Suppressor macrophage (primary cell): ENCODE data around the gene SERGEF.
"Not testable (repeated sequence)": the region's sequence is repeated elsewhere in the genome, so short reads cannot be mapped to it uniquely, and the experiment has no call there.

Experiments used
- DNase-seq, 4 experiments: peaks; one replicate each; pipeline ENCODE4 v3.0.0-alpha.2; 2020 to 2022

The SERGEF gene

DNA sequence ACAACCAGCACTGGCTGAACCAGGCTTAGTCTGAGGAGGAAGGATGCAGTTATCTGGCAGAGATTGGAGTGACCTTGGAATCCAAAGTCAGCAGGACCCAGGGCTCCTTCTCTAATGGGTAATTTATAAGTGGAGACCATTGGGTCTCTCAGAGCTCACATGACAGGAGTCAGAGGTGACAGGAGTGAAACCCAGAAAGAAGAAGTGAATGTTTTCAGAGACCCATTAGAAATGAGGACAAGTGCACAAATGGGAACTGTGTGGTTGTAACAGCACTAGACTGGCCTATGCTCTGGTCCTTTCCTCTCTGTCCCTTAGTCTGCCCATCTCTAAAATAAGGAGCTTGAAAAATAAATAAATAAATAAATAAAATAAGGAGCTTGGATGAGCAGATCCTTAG, 107.4 kb downstream of the SERGEF start:
- peak in 2 of 4 experiments; percentile 6 to 8 for DNase-seq

DNA sequence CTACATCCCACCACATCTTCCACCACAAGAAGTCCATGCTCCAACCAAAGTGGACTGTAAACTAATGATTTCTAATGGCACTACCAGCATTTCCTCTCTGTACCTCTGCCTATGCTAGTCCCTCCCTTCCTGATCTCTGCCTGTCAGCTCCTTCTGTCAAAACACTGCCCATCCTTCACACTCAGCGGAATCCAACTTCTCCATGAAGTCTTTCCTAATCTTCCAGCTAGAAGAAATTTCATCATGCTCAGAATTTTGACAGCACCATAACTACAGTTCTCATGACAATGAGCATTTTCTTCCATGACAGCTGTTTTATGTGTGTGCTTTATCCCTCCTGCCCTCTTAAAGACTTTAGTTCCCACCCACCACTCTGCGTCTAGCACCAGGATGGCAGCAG, 111.4 kb downstream of the SERGEF start:
- DNase-seq: peak; percentile 27 to 59 (median 52)

- DNase-seq: no peak
Observed at GRCh38 chr11:17898782-17899181, 114.1 kb downstream of the SERGEF start.

- no peak for DNase-seq
Observed at GRCh38 chr11:17898071-17898470, 114.8 kb downstream of the SERGEF start.

DNA sequence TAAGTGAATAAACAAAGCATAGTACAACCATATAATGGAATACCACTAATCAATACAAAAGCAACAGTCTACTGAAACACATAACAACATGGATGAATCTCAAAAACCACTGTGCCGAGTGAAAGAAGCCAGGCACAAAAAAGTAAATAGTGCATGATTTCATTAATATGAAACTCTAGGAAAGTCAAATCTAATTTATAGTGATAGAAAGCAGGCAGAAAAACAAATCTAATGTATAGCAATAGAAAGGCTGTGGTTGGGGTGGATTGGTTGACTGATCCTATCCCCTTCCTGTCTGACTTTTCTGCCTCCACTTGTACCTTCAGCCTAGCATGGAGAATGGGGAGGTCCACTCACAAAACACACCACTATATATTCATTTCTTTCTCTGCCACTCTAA, 115.4 kb downstream of the SERGEF start:
- no peak for DNase-seq

DNA sequence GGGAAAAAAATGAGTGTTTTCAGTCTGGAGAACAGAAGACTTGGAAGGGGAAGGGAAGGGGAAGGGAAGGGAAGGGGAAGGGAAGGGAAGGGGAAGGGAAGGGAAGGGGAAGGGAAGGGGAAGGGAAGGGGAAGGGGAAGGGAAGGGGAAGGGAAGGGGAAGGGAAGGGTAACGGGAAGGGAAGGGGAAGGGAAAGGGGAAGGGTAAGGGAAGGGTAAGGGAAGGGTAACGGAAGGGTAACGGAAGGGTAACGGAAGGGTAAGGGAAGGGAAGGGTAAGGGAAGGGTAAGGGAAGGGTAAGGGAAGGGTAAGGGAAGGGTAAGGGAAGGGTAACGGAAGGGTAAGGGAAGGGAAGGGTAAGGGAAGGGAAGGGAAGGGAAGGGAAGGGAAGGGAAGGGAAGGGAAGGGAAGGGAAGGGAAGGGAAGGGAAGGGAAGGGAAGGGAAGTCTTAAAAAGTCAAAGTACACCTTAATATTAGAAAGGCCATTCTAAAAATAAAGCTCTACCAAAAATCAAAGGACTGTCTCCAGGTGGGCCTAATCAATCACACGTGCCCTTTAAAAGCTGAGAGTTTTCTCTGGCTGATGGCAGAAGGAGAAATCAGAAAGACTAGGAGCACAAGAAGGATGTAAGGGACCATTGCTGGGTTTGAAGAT, 116.2 kb downstream of the SERGEF start:
- not testable (repeated sequence) for DNase-seq

DNA sequence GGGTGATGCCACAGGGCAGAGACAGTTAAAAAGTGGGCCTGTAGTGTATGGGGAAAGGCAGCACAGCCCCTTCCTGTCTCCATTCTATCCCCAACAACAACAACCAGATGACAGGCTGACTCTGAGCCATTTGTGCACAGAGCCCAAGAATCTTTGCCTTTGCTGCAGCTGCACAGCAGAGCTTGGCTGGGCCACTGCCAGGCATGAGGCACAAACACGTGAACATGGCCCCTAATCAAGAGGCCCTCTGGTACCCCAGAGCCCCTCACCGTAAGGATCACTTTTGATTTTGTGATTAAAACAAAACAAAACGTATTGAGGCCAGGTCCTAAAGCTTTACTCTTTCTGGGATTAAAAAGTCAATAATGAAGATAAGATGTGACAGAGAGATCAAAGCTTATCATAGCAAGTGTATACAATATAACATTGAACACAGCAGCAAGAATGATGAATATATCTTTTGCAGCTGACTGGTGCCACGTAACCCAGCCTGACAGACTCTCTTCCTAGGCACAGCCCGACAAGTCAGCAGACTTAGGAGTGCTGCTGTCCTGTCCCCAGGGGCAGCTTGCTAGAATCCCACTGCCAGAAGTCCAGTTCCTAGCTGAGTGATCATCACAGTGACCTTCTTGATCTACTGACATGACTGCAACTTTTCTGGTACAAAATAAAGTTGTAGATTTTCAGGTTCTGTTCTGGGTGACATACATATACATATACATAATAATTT, 117.8 kb downstream of the SERGEF start:
- no peak for DNase-seq

GRCh38 chr11:17892409-17892808, 120.4 kb downstream of the SERGEF start:
- DNase-seq: no peak

DNA sequence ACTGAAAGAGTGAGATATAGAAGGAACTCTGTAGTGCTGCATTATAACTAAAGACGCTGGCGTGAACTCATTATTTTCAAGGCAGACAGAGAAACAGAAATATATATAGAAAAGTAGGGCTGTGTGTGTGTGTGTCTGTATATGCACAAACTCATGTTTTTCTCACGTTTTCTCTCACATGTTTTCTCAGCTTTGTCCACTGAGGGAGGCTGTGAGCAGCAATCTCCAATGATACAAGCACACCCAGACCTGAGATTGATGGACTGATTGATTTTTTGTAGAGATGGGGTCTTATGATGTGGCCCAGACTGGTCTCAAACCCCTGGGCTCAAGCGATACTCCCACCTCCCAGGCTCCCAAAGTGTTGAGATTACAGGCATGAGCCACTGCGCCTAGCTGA, 122.5 kb downstream of the SERGEF start:
- DNase-seq: no peak

DNA sequence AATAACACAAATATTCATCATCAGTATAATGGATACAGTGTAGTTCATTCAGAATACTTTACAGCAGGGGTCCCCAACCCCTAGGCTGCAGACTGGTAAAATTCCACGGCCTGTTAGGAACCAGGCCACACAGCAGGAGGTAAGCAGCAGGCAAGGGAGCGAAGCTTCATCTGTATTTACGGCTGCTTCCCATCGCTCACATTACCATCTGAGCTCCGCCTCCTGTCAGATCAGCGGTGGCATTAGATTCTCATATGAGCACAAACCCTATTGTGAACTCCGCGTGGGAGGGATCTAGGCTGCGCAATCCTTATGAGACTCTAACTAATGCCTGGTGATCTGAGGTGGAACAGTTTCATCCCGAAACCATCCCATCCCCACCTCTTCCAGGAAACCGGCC, 125.1 kb downstream of the SERGEF start:
- DNase-seq: no peak

- no peak for DNase-seq
Observed at GRCh38 chr11:17883946-17884345, 128.9 kb downstream of the SERGEF start.

DNA sequence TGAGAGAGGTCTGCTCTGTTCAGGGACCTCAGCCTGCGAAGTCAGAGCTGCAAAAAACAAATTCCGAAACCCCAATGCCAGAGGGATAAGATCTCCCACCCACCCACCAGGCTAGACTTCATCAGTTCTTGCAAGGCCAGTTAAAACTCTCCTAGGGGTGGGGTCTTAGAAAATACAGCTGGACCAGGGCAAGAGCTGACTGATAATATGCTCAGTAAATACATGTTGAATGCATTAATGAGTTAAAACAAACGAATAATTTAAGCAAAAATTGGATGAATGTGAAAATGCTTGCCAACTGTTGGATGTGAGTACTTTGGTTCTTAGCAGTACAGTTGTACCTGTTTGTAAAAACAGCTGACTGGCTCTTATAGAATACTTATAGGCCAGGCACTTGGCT, 129.8 kb downstream of the SERGEF start:
- DNase-seq: no peak

DNA sequence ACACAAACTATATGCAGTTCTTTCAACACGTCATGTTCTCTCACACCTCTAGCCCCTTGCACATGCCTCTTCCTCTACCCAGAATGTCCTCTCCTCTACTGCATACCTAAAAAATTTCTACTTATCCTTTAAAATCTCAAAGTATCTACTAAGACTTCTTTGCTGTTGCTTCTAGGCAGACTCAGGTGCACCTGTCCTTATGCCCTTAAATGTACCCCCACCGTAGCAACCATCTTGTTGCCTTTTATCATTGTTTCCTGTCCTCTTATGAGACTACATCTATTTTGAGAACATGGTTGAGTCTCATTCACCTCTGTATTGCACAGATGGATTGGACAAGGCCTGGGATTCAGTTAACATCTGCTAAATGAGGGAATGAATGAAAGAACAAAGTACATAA, 134.1 kb downstream of the SERGEF start:
- no peak for DNase-seq

GRCh38 chr11:17877886-17878285, 135.0 kb downstream of the SERGEF start:
- DNase-seq: no peak

- no peak for DNase-seq
Observed at GRCh38 chr11:17876827-17877226, 136.0 kb downstream of the SERGEF start.

DNA sequence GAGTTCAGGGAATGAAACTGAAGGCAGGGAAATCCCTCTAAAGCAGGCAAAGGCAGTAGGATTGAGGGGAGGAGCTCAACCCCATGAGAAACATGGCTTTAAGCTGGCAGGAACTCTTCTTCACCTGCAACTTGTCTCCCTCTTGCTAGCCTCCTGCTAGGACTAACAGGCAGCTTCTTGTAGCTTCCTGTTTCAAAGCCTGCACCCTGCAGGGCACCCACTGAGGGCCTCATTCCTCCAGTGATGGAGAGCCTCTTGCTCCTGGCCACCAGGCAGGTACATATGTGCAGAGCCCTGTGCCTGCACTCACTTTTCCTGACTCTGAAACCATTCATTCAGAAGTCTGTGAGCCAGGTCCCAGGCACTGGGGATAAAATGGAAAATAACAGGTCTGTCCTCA, 137.0 kb downstream of the SERGEF start:
- DNase-seq: no peak

DNA sequence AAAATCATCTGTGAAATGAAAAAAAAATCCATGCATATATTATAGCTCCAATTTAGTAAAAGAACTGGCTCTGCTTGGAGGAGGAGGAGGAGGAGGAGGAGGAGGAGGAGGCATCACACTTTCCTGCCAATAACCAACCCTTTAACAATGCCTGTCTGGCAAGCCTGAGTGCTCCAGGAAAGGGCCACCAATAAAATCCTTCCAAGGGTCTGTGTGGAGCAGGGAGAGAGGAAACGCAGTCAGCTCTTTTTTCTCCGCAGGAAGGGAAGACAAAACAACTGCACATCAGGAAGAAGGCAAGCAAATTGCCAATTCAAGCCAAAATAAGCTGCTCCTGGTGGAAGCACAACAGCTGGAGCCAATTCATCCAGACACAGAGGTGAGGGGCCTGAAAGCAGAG, 139.3 kb downstream of the SERGEF start:
- DNase-seq: no peak

DNA sequence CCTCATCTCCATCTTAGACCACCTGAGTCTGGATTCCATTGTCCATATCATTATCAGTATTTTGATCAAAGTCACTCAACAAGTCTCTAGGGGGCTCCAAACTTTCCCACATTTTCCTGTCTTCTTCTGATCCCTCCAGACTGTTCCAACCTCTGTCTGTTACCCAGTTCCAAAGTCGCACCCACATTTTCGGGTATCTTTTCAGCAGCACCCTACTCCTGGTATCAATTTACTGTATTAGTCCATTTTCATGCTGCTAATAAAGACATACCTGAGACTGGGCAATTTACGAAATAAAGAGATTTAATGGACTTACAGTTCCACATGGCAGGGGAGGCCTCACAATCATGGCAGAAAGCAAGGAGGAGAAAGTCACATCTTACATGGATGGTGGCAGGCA, 144.4 kb downstream of the SERGEF start:
- not testable (repeated sequence) for DNase-seq

DNA sequence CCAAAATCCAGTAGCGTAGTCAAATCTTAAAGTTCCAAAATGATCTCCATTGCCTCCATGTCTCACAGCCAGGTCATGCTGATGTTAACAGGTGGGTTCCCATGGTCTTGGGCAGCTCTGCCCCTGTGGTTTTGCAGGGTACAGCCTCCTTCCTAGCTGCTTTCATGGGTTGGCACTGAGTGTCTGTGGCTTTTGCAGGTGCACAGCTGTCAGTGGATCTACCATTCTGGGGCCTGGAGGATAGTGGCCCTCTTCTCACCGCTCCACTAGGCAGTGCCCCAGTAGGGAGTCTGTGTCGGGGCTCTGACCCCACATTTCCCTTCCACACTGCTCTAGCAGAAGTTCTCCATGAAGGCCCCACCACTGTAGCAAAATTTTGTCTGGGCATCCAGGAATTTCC, 145.5 kb downstream of the SERGEF start:
- DNase-seq: no peak

GRCh38 chr11:17865765-17866428, 146.9 kb downstream of the SERGEF start:
- no peak for DNase-seq

DNA sequence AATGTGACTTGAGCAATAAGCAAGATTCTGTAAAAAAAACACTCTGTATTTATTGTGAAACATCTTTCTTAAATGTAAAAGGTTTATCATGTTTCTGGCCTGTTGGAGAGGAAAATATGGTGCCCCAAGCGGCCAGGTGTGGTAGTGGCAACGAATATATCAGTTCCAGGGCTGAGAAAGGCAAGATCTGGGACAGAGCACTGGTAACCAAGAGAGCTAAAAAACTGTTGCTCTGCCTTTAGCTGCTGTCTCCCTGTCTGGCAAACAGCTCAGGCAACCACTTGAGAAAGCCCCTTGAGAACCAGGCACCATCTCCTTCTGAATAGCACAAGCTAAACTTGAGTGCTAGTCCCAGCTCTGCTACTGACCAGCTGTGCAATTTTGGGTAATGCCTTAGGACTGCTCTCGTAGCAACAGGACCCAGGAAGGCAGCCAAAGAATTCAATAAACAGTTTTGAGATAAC, 148.3 kb downstream of the SERGEF start:
- DNase-seq: no peak

GRCh38 chr11:17861036-17861755, 151.7 kb downstream of the SERGEF start:
- no peak for DNase-seq

DNA sequence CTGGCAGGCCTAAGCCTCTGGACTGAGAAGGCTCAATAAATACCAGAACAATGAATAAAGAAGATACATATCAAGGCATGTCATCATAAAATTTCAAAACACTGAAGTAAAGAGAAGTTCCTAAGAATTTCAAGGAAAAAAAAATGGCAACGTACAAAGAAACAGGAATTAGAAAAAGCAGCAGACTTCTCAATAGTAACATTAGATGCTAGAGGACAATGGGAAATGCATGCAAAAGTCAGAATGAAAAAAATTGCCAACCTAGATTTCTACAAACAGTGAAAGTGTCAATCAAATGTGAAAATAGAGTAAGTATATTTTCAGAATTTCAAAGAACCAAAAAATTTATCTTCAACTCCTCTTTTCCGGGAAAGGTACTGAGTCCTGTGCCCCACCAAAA, 153.3 kb downstream of the SERGEF start:
- DNase-seq: no peak
